Breast epithelium (tissue), 3 donors: Measurements from ENCODE around the gene ECPAS.

Source experiments
- CTCF ChIP-seq, 3 donors: fragments of 450-650 bp; IDR thresholded peaks; one replicate each; pipeline ENCODE4 v1.5.1; 2016 to 2017; ENCODE audit warnings: antibody characterized with exemption in 3 of 3, mild to moderate bottlenecking in 3 of 3, moderate library complexity in 3 of 3
- POLR2A ChIP-seq: fragments of 450-650 bp; IDR thresholded peaks from one replicate; pipeline ENCODE4 v1.6.1; 2016; ENCODE audit warnings: antibody characterized with exemption, mild to moderate bottlenecking, moderate library complexity

- TF ChIP-seq CTCF (IDR thresholded peaks at IDR 0.05) (peak in 1 of 3 donors; percentile 15), POLR2A (no peak)
These were observed 84.2 kb downstream of the ECPAS start for GRCh38 chr9:111399772-111400563.
